ENCODE measurements around the gene TARS1.
A peak's percentile ranks its signal among the peaks of the same experiment; 100 is the strongest.
"Not testable (repeated sequence)": the region's sequence is repeated elsewhere in the genome, so short reads cannot be mapped to it uniquely, and the experiment has no call there.

The TARS1 gene

GRCh38 chr5:33504570-33504969 lies 63.8 kb downstream of the TARS1 start:
- no peak for TF ChIP-seq Cebpa-rat (IDR thresholded peaks at IDR 0.05)
- Histone ChIP-seq H3K9ac (no peak overlapping the region), H3K4me1 (no peaks in the 10 kb centered on the region), H3K4me3 (no peak overlapping the region), H3K27ac (no peak overlapping the region), H3K9me3 (0 out of 2 replicates have a peak, but pooled peaks cover 9% of the 10 kb centered on the region), H4K20me1 (no peaks in the 10 kb centered on the region), H3K4me2 (no peak overlapping the region), H3K27me3 (no peaks in the 10 kb centered on the region), H3K36me3 (no peaks in the 10 kb centered on the region)

GRCh38 chr5:33507426-33507825 lies 66.7 kb downstream of the TARS1 start:
- Histone ChIP-seq H3K9me3 (0 out of 2 replicates have a peak, but pooled peaks cover 2% of the 10 kb centered on the region), H3K36me3 (no peaks in the 10 kb centered on the region), H3K4me3 (no peak overlapping the region), H3K27me3 (no peaks in the 10 kb centered on the region), H4K20me1 (no peaks in the 10 kb centered on the region), H3K27ac (no peak overlapping the region), H3K4me2 (no peak overlapping the region), H3K4me1 (no peaks in the 10 kb centered on the region), H3K9ac (no peak overlapping the region)
- TF ChIP-seq Cebpa-rat (IDR thresholded peaks at IDR 0.05), result no peak

- no peak overlapping the region for H3K4me3 ChIP-seq
- H3K4me1 ChIP-seq, result peaks cover 6% of the 10 kb centered on the region
- no peak for TF ChIP-seq Cebpa-rat (IDR thresholded peaks at IDR 0.05)
- no peaks in the 10 kb centered on the region for H3K27me3 ChIP-seq
- no peak overlapping the region for H3K4me2 ChIP-seq
- no peak overlapping the region for H3K9ac ChIP-seq
- H3K27ac ChIP-seq, result no peak overlapping the region
- H3K36me3 ChIP-seq, result no peaks in the 10 kb centered on the region
- H3K9me3 ChIP-seq, result no peaks in the 10 kb centered on the region
- no peaks in the 10 kb centered on the region for H4K20me1 ChIP-seq
Measured at GRCh38 chr5:33509036-33509435, 68.3 kb downstream of the TARS1 start.

GRCh38 chr5:33513462-33514185 lies 72.9 kb downstream of the TARS1 start:
- no peak for TF ChIP-seq Cebpa-rat (IDR thresholded peaks at IDR 0.05)
- no peak overlapping the region for H3K4me3 ChIP-seq
- H4K20me1 ChIP-seq, result no peaks in the 10 kb centered on the region
- H3K9me3 ChIP-seq, result peaks cover 10% of the 10 kb centered on the region; the same call in 1 of the 2 replicates
- no peaks in the 10 kb centered on the region for H3K36me3 ChIP-seq
- no peak overlapping the region for H3K27ac ChIP-seq
- H3K4me1 ChIP-seq, result peaks cover 10% of the 10 kb centered on the region
- peak overlapping the region; percentile 50 for H3K4me2 ChIP-seq
- no peaks in the 10 kb centered on the region for H3K27me3 ChIP-seq
- no peak overlapping the region for H3K9ac ChIP-seq

GRCh38 chr5:33515366-33515765 lies 74.6 kb downstream of the TARS1 start:
- H3K27me3 ChIP-seq, H3K36me3 ChIP-seq, H3K4me3 ChIP-seq, H4K20me1 ChIP-seq, H3K27ac ChIP-seq, H3K9ac ChIP-seq, H3K4me2 ChIP-seq: not testable (repeated sequence)
- peaks cover 21% of the 10 kb centered on the region for H3K9me3 ChIP-seq
- H3K4me1 ChIP-seq, result peaks cover 10% of the 10 kb centered on the region

GRCh38 chr5:33516421-33516820 lies 75.7 kb downstream of the TARS1 start:
- H3K9me3 ChIP-seq, result peaks cover 21% of the 10 kb centered on the region
- TF ChIP-seq Cebpa-rat (IDR thresholded peaks at IDR 0.05), result no peak

More at GRCh38 chr5:33516421-33516820, 75.7 kb downstream of the TARS1 start:
- Histone ChIP-seq H4K20me1 (no peaks in the 10 kb centered on the region), H3K4me1 (peaks cover 10% of the 10 kb centered on the region), H3K4me2 (no peak overlapping the region), H3K9ac (no peak overlapping the region), H3K27me3 (no peaks in the 10 kb centered on the region), H3K27ac (no peak overlapping the region), H3K4me3 (no peak overlapping the region), H3K36me3 (no peaks in the 10 kb centered on the region)

Data from BLaER1 (cell line).